GM18519 (cell line): Measurements from ENCODE around the gene GEMIN8.

Source experiments
- ATAC-seq: cut with Tn5 transposase; IDR thresholded peaks from one replicate; pipeline ENCODE4 v1.9.1; 2021; ENCODE audit warnings: mild to moderate bottlenecking, moderate library complexity; ENCODE audit not compliant: unreplicated experiment, low FRiP score

GEMIN8 gene

GRCh38 chrX:14029425-14030173 lies at the start of gene GEMIN8:
TSS of gene GEMIN8 (minus strand) at chrX:14029892. CDS start at chrX:14021478, 8,414 bp downstream.
- peak; percentile 77 for ATAC-seq

- no peak for ATAC-seq
These were observed 46.9 kb upstream of the GEMIN8 start for GRCh38 chrX:14076639-14077038.

DNA sequence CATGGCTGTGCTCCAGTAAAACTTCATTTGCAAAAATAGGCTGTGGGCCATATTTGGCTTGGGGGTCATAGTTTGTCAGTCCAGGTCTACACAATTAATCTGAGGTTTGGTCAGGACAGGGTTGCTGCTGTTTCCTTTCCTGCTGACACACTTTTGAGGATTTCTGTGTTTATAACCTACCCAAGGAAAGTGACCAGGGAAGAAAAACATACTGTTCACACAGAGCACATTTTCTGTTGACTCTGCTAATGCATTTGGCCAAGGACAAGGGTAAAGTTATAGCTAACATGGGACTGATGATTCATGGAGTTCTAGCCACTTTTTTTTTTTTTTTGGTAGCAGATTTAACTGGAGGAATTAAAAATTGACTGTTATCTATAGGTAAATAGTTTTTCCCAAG lies 43.9 kb upstream of the GEMIN8 start:
- ATAC-seq = no peak

DNA sequence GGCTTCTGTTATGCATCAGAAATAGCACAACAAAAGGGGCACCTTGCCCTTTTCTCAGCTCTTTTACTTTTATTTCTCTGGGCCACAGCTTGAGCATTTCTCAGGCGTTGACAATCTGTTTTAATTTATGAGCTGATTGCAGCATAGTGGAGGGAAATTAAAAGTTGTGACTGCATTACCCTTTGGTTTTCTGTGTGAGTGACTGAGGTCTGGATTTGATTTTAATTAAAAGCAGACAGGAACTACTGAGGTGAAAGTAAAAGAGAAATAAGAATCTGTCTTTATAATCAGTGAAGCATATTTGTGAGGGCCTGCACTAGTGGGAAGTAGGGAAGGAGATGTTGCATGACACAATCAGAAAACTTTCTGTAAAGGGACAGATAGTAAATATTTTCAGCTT lies 43.4 kb upstream of the GEMIN8 start:
- no peak for ATAC-seq

GRCh38 chrX:14065800-14066199 lies 36.1 kb upstream of the GEMIN8 start:
- ATAC-seq = no peak

DNA sequence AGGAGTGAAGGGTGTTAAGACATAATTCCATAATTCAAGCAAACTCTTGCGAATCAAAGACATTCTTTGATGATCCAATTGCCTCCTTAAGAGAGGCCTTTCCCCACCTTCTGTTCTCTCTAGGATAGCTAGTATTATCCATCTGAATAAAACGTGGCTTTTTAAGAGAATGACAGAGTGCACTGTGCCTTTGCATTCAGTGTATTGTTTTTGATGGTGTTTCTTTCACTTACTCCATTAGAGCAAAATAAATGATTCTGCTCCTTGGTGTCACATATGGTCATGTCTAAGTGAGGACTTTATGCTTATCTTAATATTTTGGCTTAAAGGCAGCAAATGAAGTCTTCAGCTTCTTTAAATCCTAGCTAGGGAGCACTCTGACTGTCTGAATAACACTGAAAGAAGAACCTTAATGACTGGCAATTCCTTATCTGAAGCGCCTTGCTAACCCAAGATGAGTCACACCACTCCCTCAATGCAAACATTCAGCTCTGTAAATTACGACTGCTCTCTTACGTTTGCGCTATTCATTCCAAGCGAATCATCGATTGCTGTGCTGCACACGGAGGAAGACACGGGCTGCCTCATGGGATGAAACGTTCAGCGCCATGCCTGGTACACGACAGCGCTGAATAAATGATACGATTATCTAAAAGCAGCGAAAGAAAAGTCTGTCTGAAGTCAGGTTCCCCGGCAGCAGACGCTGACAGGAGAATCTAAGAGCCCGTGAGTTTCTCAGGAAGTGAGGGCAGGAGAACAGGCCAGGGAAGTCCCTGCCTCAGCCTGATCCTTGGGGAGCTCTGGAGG lies 35.1 kb upstream of the GEMIN8 start:
- no peak for ATAC-seq

GRCh38 chrX:14062524-14062923 lies 32.8 kb upstream of the GEMIN8 start:
- no peak for ATAC-seq

GRCh38 chrX:14056206-14056605 lies 26.5 kb upstream of the GEMIN8 start:
- no peak for ATAC-seq

DNA sequence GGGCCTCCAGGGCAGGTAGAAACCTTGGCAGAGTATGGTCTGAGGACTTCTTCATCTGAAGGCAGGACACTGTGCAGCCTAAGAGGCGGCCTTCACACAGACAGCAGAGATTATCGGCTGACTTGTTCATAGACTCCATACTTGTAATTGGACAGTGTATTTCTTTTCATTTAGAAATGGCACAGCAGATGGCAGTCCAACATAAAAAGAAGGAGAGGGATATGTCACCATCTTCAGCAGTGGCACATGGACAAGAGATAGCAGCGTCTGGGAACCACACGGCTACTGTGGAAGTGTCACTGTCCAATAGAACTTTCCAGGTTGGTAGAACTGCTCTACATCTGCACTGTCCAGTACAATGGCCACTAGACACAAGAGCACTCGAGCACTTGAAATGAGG lies 21.7 kb upstream of the GEMIN8 start:
- ATAC-seq = no peak

- no peak for ATAC-seq
These were observed 21.0 kb upstream of the GEMIN8 start for GRCh38 chrX:14050709-14051108.

DNA sequence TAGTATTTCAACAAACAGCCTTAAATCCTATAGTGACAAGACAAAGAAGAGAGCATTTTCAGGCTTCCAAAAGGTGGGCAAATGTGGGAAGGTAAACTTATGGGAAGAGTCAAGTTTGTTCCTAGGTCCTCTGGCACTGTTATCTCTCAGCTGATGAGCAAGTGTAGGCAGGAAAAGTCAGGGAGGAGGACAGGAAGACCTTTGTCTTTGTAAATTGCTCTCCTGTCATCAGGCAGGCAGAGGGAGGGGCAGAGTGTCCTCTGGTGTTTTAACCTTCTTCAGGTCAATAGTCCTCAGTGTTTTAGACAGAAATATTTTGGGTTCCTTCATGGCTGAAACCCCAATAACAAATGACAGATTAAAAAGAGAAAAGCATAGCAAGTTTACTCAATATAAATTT lies 13.5 kb upstream of the GEMIN8 start:
- ATAC-seq = no peak

GRCh38 chrX:14039344-14039743 lies 9.7 kb upstream of the GEMIN8 start:
- ATAC-seq = peak; percentile 84

DNA sequence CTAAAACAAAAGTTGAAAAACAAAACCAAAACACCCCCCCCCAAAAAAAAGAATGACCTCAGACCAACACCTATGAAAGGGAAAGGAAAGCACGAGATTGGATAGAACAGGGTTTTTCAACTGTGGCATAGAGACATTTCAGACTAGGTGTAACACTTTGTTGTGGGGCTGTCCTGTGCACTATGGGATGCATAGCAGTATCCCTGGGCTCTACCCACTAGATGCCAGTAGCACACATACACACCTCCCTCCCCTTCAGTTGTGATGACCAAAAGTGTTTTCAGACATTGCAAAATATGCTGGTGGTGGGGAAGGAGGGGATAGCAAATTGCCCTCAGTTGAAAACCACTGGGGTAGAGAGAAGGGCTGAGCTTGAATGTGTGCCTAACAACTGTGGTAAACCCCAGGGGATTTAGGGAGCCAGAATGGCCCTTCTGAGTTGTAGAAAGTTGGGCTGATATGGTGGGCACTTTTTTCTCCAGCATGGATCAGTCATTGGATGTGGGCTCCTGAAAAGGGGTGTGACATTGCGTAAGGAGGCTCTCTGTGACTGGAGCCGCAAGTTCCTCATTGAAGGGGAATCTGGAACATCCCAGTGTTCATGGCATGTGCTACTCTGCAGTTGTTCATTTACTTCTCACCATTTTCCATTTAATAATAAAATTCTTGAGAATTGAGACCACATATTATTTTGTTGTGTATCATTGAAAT lies 8.8 kb upstream of the GEMIN8 start:
- ATAC-seq = no peak

DNA sequence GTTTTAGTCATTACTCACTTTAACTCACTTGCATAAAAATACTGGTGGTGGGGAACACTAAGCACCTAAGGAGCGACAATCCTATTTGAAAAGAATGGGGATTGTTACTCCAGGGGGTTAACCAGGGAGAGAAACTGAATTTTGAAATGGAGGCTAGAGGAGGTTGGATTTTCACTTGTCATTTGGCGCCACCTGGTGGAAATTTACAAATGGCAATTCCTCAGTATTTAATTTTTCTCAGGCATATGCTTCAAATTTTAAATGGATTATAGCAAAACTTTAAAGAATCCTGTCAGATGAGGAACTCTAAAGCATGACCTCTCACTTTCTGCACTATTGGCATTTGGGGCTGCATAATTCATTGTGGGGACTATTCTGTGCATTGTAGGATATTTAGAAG lies 2.7 kb upstream of the GEMIN8 start:
- ATAC-seq = no peak

GRCh38 chrX:14030174-14030530 lies 460 bp upstream of the GEMIN8 start:
- ATAC-seq = no peak

- no peak for ATAC-seq
These were observed 660 bp downstream of the GEMIN8 start for GRCh38 chrX:14029039-14029424.

GRCh38 chrX:14028473-14028872 lies 1.2 kb downstream of the GEMIN8 start:
- ATAC-seq = no peak

DNA sequence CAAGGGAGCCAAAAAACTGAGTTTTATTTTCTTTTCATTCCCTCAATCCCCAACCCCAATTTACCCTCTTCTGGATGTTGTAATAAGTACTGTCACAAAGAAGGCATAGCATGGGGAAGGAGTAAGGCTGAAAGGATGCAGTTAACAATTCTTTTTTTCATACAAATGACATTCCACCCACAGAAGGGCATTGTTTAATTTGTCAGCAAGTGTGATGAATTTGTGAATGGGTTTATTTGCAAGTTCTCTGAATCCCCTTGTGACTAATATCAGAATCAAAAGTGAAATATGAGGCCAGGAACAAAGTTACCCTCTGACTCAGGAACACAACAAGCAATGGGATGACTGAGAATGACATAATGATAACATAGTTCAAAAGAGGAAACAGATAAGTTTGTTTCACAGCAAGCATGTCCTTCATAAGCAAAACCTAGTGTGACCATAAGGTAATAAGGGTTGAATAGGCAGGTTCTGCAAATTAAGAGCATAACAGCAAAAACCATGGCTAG lies 2.1 kb downstream of the GEMIN8 start:
- peak; percentile 36 for ATAC-seq

DNA sequence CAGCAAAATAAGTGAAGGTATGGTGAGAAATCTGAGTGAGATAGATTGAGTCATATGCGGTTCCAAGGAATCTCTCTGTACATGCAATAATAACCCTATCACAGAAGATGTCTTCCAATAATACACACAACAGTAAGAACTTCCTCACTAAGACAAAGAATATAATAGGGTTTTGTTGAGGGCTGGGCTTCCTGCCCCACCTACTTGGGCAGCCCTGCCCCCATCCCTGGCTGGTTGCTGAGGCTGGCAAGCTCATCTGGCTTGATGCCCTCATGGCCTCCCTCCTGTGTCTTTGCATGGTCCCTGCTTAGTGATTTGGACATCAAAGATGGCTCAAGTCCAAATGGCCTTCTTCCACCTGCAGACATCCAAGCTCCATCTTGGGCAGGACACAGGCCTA lies 2.7 kb downstream of the GEMIN8 start:
- no peak for ATAC-seq

- ATAC-seq = no peak
These were observed 3.6 kb downstream of the GEMIN8 start for GRCh38 chrX:14026121-14026520.

DNA sequence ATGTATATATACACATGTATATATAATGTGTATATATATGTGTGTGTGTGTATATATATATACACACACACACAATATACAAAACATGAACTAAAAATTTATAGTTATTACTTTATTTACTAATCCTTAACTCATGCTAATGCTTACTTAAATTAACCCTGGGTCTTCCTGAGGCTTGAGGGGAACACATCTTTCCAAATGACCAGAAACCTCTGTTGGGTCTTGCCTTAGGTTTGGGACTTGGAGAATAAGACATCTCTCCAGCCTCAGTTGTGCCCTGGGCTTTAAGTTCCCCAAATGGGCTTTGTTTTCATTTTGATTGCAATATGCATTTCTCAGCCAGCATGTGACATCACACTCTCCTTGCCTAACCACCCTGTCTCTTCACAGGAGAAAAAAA lies 7.7 kb downstream of the GEMIN8 start:
- ATAC-seq = no peak
